WTC11 (cell line): ENCODE results near the gene FAM24A. TPM values are rescaled to one million over a fixed set of nuclear protein-coding genes. Genes with fewer than 3 reads are reported as not detected.

Source experiments
- ATAC-seq: fragments of 200-7000 bp; cut with Tn5 transposase; 2 replicates; pipeline ENCODE4 v1.10.0; 2021; ENCODE audit warnings: mild to moderate bottlenecking, moderate library complexity
- CTCF ChIA-PET: fragments of 300-600 bp; sonication (Branson Sonifier 250); formaldehyde crosslinking; loops from one replicate; lab custom pipeline; 2021; ENCODE audit warnings: antibody characterized with exemption; lab: Charles Lee
- POLR2A ChIA-PET: fragments of 350-600 bp; sonication (Branson Sonifier 250); formaldehyde crosslinking; loops from one replicate; lab custom pipeline; 2021; ENCODE audit warnings: antibody characterized with exemption; lab: Charles Lee
- DNase-seq: peaks from one replicate; pipeline ENCODE4 v3.0.0; 2021; ENCODE audit warnings: low spot score
- H3K27ac Mint-ChIP-seq: 2 replicates; pipeline ENCODE4 v1.8.0; 2021; ENCODE audit warnings: mixed read lengths
- H3K27me3 Mint-ChIP-seq: 2 replicates; pipeline ENCODE4 v1.8.0; 2021; ENCODE audit warnings: low read depth, mild to moderate bottlenecking, moderate library complexity, mixed read lengths
- H3K36me3 Mint-ChIP-seq: 2 replicates; pipeline ENCODE4 v1.8.0; 2021; ENCODE audit warnings: mixed read lengths
- H3K4me1 Mint-ChIP-seq: 2 replicates; pipeline ENCODE4 v1.8.0; 2022; ENCODE audit warnings: mixed read lengths
- H3K4me3 Mint-ChIP-seq: 2 replicates; pipeline ENCODE4 v1.8.0; 2021; ENCODE audit warnings: mild to moderate bottlenecking, moderate library complexity, mixed read lengths
- H3K9me3 Mint-ChIP-seq: 2 replicates; pipeline ENCODE4 v1.8.0; 2021; ENCODE audit warnings: mixed read lengths
- E2F1 ChIP-seq: sonication (generic); formaldehyde crosslinking; IDR thresholded peaks from 2 replicates; pipeline ENCODE4 v1.8.0; 2022; ENCODE audit warnings: mild to moderate bottlenecking, missing genetic modification reagents
- EMX1 ChIP-seq: fragments of 250-450 bp; sonication (Bioruptor Pico); IDR thresholded peaks from 2 replicates; pipeline ENCODE4 v1.8.0; 2021; ENCODE audit warnings: mild to moderate bottlenecking
- ESRRA ChIP-seq: sonication (generic); formaldehyde crosslinking; IDR thresholded peaks from 2 replicates; pipeline ENCODE4 v1.8.1; 2022; ENCODE audit warnings: mild to moderate bottlenecking, missing genetic modification reagents, borderline replicate concordance
- ETV6 ChIP-seq: sonication (generic); formaldehyde crosslinking; IDR thresholded peaks from 2 replicates; pipeline ENCODE4 v1.8.1; 2022; ENCODE audit warnings: mild to moderate bottlenecking, missing genetic modification reagents
- GRHL2 ChIP-seq: fragments of 250-450 bp; sonication (Bioruptor Pico); IDR thresholded peaks from 2 replicates; pipeline ENCODE4 v1.8.0; 2022; ENCODE audit warnings: mild to moderate bottlenecking, moderate library complexity; ENCODE audit not compliant: insufficient replicate concordance, severe bottlenecking
- JUN ChIP-seq: sonication (generic); formaldehyde crosslinking; IDR thresholded peaks from 2 replicates; pipeline ENCODE4 v1.8.0; 2023; ENCODE audit warnings: mild to moderate bottlenecking, missing genetic modification reagents
- MXD4 ChIP-seq: fragments of 250-450 bp; sonication (Bioruptor Pico); IDR thresholded peaks from 2 replicates; pipeline ENCODE4 v1.8.0; 2021; ENCODE audit warnings: mild to moderate bottlenecking, moderate library complexity, borderline replicate concordance
- NFATC4 ChIP-seq: fragments of 250-450 bp; sonication (Bioruptor Pico); IDR thresholded peaks from 2 replicates; pipeline ENCODE4 v1.9.0; 2021; ENCODE audit warnings: mild to moderate bottlenecking
- NFE2L1 ChIP-seq: sonication (generic); formaldehyde crosslinking; IDR thresholded peaks from 2 replicates; pipeline ENCODE4 v1.8.1; 2023; ENCODE audit warnings: missing genetic modification reagents
- NR2C2 ChIP-seq: sonication (generic); formaldehyde crosslinking; IDR thresholded peaks from 2 replicates; pipeline ENCODE4 v1.8.0; 2022; ENCODE audit warnings: mild to moderate bottlenecking, missing genetic modification reagents
- NR3C1 ChIP-seq: sonication (generic); formaldehyde crosslinking; conservative IDR thresholded peaks from 2 replicates; pipeline ENCODE4 v1.8.1; 2023; ENCODE audit warnings: low read depth, mild to moderate bottlenecking, missing genetic modification reagents
- RELA ChIP-seq: sonication (generic); formaldehyde crosslinking; IDR thresholded peaks from 2 replicates; pipeline ENCODE4 v1.8.1; 2022; ENCODE audit warnings: missing genetic modification reagents, mild to moderate bottlenecking, borderline replicate concordance
- SMAD3 ChIP-seq: sonication (generic); formaldehyde crosslinking; IDR thresholded peaks from 2 replicates; pipeline ENCODE4 v1.8.0; 2022; ENCODE audit warnings: missing genetic modification reagents, mild to moderate bottlenecking, borderline replicate concordance
- SMAD4 ChIP-seq: sonication (generic); formaldehyde crosslinking; IDR thresholded peaks from 2 replicates; pipeline ENCODE4 v1.8.0; 2022; ENCODE audit warnings: mild to moderate bottlenecking, missing genetic modification reagents
- TCF7 ChIP-seq: sonication (generic); formaldehyde crosslinking; IDR thresholded peaks from 2 replicates; pipeline ENCODE4 v1.8.0; 2022; ENCODE audit warnings: mild to moderate bottlenecking, low read depth, missing genetic modification reagents, moderate library complexity
- TEAD4 ChIP-seq: sonication (generic); formaldehyde crosslinking; IDR thresholded peaks from 2 replicates; pipeline ENCODE4 v1.8.0; 2022; ENCODE audit warnings: mild to moderate bottlenecking, missing genetic modification reagents
- ZNF219 ChIP-seq: sonication (generic); formaldehyde crosslinking; IDR thresholded peaks from 2 replicates; pipeline ENCODE4 v1.8.0; 2023; ENCODE audit warnings: missing genetic modification reagents, mild to moderate bottlenecking, borderline replicate concordance
- ZNF232 ChIP-seq: sonication (generic); formaldehyde crosslinking; IDR thresholded peaks from 2 replicates; pipeline ENCODE4 v1.8.0; 2022; ENCODE audit warnings: mild to moderate bottlenecking, missing genetic modification reagents
- ZNF263 ChIP-seq: sonication (generic); formaldehyde crosslinking; IDR thresholded peaks from 2 replicates; pipeline ENCODE4 v1.8.1; 2022; ENCODE audit warnings: low read depth, mild to moderate bottlenecking, moderate library complexity, missing genetic modification reagents
- ZNF425 ChIP-seq: fragments of 250-450 bp; sonication (Bioruptor Pico); conservative IDR thresholded peaks from 2 replicates; pipeline ENCODE4 v1.9.0; 2021; ENCODE audit warnings: mild to moderate bottlenecking
- ZSCAN18 ChIP-seq: fragments of 250-450 bp; sonication (Bioruptor Pico); IDR thresholded peaks from 2 replicates; pipeline ENCODE4 v2.1.2; 2022; ENCODE audit warnings: mild to moderate bottlenecking, moderate library complexity
- total RNA-seq: library from RNA; stranded (reverse); gene quantifications from 3 replicates; pipeline ENCODE4 v1.2.3, GENCODE V29; 2021
- TF ChIP-seq, protein P1 (sequence below): sonication (generic); formaldehyde crosslinking; IDR thresholded peaks from 2 replicates; pipeline ENCODE4 v1.8.0; 2022; ENCODE audit warnings: mild to moderate bottlenecking, missing genetic modification reagents
- TF ChIP-seq, protein P2 (sequence below): sonication (generic); formaldehyde crosslinking; conservative IDR thresholded peaks from 2 replicates; pipeline ENCODE4 v1.8.1; 2023; ENCODE audit warnings: mild to moderate bottlenecking, low read depth, missing genetic modification reagents, moderate library complexity
- TF ChIP-seq, protein P3 (sequence below): sonication (generic); formaldehyde crosslinking; IDR thresholded peaks from 2 replicates; pipeline ENCODE4 v1.8.1; 2022; ENCODE audit warnings: mild to moderate bottlenecking, moderate library complexity, missing genetic modification reagents
- TF ChIP-seq, protein P4 (sequence below): fragments of 250-450 bp; sonication (Bioruptor Pico); IDR thresholded peaks from 2 replicates; pipeline ENCODE4 v1.8.0; 2021; ENCODE audit warnings: mild to moderate bottlenecking

FAM24A gene
- total RNA-seq, 1 experiment from 2014 or later, result not detected

GRCh38 chr10:122882766-122883165, 27.6 kb upstream of the FAM24A start:
- no peak for ATAC-seq
- ChIA-PET CTCF (no interaction called here), POLR2A (no interaction called here)
- Mint-ChIP-seq H3K27ac (no peak overlapping the region), H3K9me3 (no peaks in the 10 kb centered on the region), H3K4me1 (peaks cover 27% of the 10 kb centered on the region), H3K27me3 (peaks cover 33% of the 10 kb centered on the region), H3K36me3 (peaks cover 8% of the 10 kb centered on the region), H3K4me3 (no peak overlapping the region)
- TF ChIP-seq MXD4 (CRISPR knock-in tag) (no peak), JUN (CRISPR knock-in tag) (no peak), SMAD4 (CRISPR knock-in tag) (no peak), ZNF263 (CRISPR knock-in tag) (no peak), NR2C2 (no peak), ESRRA (CRISPR knock-in tag) (no peak)
- TF ChIP-seq, protein P1, sequence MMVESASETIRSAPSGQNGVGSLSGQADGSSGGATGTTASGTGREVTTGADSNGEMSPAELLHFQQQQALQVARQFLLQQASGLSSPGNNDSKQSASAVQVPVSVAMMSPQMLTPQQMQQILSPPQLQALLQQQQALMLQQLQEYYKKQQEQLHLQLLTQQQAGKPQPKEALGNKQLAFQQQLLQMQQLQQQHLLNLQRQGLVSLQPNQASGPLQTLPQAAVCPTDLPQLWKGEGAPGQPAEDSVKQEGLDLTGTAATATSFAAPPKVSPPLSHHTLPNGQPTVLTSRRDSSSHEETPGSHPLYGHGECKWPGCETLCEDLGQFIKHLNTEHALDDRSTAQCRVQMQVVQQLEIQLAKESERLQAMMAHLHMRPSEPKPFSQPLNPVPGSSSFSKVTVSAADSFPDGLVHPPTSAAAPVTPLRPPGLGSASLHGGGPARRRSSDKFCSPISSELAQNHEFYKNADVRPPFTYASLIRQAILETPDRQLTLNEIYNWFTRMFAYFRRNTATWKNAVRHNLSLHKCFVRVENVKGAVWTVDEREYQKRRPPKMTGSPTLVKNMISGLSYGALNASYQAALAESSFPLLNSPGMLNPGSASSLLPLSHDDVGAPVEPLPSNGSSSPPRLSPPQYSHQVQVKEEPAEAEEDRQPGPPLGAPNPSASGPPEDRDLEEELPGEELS (CRISPR knock-in tag), result no peak
- TF ChIP-seq, protein P2, sequence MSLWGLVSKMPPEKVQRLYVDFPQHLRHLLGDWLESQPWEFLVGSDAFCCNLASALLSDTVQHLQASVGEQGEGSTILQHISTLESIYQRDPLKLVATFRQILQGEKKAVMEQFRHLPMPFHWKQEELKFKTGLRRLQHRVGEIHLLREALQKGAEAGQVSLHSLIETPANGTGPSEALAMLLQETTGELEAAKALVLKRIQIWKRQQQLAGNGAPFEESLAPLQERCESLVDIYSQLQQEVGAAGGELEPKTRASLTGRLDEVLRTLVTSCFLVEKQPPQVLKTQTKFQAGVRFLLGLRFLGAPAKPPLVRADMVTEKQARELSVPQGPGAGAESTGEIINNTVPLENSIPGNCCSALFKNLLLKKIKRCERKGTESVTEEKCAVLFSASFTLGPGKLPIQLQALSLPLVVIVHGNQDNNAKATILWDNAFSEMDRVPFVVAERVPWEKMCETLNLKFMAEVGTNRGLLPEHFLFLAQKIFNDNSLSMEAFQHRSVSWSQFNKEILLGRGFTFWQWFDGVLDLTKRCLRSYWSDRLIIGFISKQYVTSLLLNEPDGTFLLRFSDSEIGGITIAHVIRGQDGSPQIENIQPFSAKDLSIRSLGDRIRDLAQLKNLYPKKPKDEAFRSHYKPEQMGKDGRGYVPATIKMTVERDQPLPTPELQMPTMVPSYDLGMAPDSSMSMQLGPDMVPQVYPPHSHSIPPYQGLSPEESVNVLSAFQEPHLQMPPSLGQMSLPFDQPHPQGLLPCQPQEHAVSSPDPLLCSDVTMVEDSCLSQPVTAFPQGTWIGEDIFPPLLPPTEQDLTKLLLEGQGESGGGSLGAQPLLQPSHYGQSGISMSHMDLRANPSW (CRISPR knock-in tag), result no peak
- TF ChIP-seq, protein P3, sequence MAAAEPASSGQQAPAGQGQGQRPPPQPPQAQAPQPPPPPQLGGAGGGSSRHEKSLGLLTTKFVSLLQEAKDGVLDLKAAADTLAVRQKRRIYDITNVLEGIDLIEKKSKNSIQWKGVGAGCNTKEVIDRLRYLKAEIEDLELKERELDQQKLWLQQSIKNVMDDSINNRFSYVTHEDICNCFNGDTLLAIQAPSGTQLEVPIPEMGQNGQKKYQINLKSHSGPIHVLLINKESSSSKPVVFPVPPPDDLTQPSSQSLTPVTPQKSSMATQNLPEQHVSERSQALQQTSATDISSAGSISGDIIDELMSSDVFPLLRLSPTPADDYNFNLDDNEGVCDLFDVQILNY (CRISPR knock-in tag), result no peak
- DNase-seq, result no peak

- H3K4me3 Mint-ChIP-seq, result no peak overlapping the region
- H3K36me3 Mint-ChIP-seq, result peaks cover 4% of the 10 kb centered on the region; the same call in 1 of the 2 replicates
- no peak for TF ChIP-seq ZNF263 (CRISPR knock-in tag)
- TF ChIP-seq EMX1 (CRISPR knock-in tag), result no peak
- TF ChIP-seq MXD4 (CRISPR knock-in tag), result no peak
- TF ChIP-seq ZNF232 (CRISPR knock-in tag), result no peak
- TF ChIP-seq TCF7 (CRISPR knock-in tag), result no peak
- TF ChIP-seq SMAD3, result no peak
- TF ChIP-seq ZNF425 (CRISPR knock-in tag), result no peak
- no peak for TF ChIP-seq NR3C1 (CRISPR knock-in tag)
- no peak for TF ChIP-seq NFE2L1 (CRISPR knock-in tag)
- TF ChIP-seq ZNF219 (CRISPR knock-in tag), result no peak
- TF ChIP-seq RELA, result no peak
- no peak for TF ChIP-seq GRHL2 (CRISPR knock-in tag)
- TF ChIP-seq E2F1 (CRISPR knock-in tag), result no peak
- TF ChIP-seq ZSCAN18 (CRISPR knock-in tag), result no peak
- no peak for TF ChIP-seq NFATC4
- TF ChIP-seq ETV6 (CRISPR knock-in tag), result no peak
- TF ChIP-seq, protein P4, sequence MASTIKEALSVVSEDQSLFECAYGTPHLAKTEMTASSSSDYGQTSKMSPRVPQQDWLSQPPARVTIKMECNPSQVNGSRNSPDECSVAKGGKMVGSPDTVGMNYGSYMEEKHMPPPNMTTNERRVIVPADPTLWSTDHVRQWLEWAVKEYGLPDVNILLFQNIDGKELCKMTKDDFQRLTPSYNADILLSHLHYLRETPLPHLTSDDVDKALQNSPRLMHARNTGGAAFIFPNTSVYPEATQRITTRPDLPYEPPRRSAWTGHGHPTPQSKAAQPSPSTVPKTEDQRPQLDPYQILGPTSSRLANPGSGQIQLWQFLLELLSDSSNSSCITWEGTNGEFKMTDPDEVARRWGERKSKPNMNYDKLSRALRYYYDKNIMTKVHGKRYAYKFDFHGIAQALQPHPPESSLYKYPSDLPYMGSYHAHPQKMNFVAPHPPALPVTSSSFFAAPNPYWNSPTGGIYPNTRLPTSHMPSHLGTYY (CRISPR knock-in tag), result no peak
- no peak for TF ChIP-seq TEAD4 (CRISPR knock-in tag)
These were observed 26.2 kb upstream of the FAM24A start for GRCh38 chr10:122884166-122884565.

More at GRCh38 chr10:122884166-122884565, 26.2 kb upstream of the FAM24A start:
- no peak overlapping the region for H3K27ac Mint-ChIP-seq
- no peaks in the 10 kb centered on the region for H3K9me3 Mint-ChIP-seq
- H3K4me1 Mint-ChIP-seq, result peaks cover 13% of the 10 kb centered on the region
- no peak for ATAC-seq
- no peak for DNase-seq
- POLR2A ChIA-PET, result no interaction called here
- peaks cover 19% of the 10 kb centered on the region for H3K27me3 Mint-ChIP-seq
- CTCF ChIA-PET, result no interaction called here
